ENCODE data around the gene TNFRSF1A.
"Not testable (repeated sequence)": the region's sequence is repeated elsewhere in the genome, so short reads cannot be mapped to it uniquely, and the experiment has no call there.

DNA sequence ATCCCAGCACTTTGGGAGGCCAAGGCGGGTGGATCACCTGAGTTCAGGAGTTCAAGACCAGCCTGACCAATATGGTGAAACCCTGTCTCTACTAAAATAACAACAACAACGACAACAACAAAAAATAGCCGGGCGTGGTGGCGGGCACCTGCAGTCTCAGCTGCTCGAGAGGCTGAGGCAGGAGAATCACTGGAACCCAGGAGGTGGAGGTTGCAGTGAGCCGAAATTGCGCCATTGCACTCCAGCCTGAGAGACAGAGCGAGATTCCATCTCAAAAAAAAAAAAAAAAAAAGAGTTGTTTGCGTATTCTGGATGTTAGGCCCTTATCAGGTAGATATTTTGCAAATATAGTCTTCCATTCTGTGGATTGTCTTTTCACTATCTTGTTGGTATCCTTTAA, 52.8 kb downstream of the TNFRSF1A start:
- TF ChIP-seq ZNF530 (CRISPR knock-in tag; IDR thresholded peaks at IDR 0.05; ENCODE audit: low read depth); SMARCC2 (IDR thresholded peaks at IDR 0.05); POLR2A (IDR thresholded peaks at IDR 0.05; ENCODE audit: insufficient read depth in 1 of 2, low read depth in 2 of 2, low read length in 2 of 2); ZFX (CRISPR knock-in tag; IDR thresholded peaks at IDR 0.05; ENCODE audit: low read depth); CEBPB (IDR thresholded peaks at IDR 0.05; ENCODE audit: borderline replicate concordance, low read depth, low read length); STAG1 (CRISPR knock-in tag; IDR thresholded peaks at IDR 0.05); KAT7 (CRISPR knock-in tag; IDR thresholded peaks at IDR 0.05; ENCODE audit: borderline replicate concordance); IKZF1 (IDR thresholded peaks at IDR 0.05); ZFP91 (CRISPR knock-in tag; IDR thresholded peaks at IDR 0.05; ENCODE audit: borderline replicate concordance); RAD21 (CRISPR knock-in tag; IDR thresholded peaks at IDR 0.05); JARID2 (CRISPR knock-in tag; IDR thresholded peaks at IDR 0.05; ENCODE audit: insufficient replicate concordance); DNMT1 (CRISPR knock-in tag; IDR thresholded peaks at IDR 0.05); EP300 (IDR thresholded peaks at IDR 0.05; ENCODE audit: low read depth in 2 of 2, low read length in 2 of 2); EP300 (CRISPR knock-in tag; IDR thresholded peaks at IDR 0.05; ENCODE audit: borderline replicate concordance): not testable (repeated sequence)
- TF ChIP-seq, protein P1, sequence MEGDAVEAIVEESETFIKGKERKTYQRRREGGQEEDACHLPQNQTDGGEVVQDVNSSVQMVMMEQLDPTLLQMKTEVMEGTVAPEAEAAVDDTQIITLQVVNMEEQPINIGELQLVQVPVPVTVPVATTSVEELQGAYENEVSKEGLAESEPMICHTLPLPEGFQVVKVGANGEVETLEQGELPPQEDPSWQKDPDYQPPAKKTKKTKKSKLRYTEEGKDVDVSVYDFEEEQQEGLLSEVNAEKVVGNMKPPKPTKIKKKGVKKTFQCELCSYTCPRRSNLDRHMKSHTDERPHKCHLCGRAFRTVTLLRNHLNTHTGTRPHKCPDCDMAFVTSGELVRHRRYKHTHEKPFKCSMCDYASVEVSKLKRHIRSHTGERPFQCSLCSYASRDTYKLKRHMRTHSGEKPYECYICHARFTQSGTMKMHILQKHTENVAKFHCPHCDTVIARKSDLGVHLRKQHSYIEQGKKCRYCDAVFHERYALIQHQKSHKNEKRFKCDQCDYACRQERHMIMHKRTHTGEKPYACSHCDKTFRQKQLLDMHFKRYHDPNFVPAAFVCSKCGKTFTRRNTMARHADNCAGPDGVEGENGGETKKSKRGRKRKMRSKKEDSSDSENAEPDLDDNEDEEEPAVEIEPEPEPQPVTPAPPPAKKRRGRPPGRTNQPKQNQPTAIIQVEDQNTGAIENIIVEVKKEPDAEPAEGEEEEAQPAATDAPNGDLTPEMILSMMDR (CRISPR knock-in tag; IDR thresholded peaks at IDR 0.05), result not testable (repeated sequence)
